Smooth muscle cell of trachea (primary cell): ENCODE results near the gene CCDC12. TPM values are rescaled to one million over a fixed set of nuclear protein-coding genes. Genes with fewer than 3 reads are reported as not detected.

Experiments used
- total RNA-seq: library from RNA; depleted of rRNA; stranded (reverse); fragments of >200 nt; gene quantifications from 2 replicates; pipeline ENCODE4 v1.2.1, GENCODE V29; 2014

The CCDC12 gene
- 17.2 and 26.2 TPM in 2 replicates for total RNA-seq

DNA sequence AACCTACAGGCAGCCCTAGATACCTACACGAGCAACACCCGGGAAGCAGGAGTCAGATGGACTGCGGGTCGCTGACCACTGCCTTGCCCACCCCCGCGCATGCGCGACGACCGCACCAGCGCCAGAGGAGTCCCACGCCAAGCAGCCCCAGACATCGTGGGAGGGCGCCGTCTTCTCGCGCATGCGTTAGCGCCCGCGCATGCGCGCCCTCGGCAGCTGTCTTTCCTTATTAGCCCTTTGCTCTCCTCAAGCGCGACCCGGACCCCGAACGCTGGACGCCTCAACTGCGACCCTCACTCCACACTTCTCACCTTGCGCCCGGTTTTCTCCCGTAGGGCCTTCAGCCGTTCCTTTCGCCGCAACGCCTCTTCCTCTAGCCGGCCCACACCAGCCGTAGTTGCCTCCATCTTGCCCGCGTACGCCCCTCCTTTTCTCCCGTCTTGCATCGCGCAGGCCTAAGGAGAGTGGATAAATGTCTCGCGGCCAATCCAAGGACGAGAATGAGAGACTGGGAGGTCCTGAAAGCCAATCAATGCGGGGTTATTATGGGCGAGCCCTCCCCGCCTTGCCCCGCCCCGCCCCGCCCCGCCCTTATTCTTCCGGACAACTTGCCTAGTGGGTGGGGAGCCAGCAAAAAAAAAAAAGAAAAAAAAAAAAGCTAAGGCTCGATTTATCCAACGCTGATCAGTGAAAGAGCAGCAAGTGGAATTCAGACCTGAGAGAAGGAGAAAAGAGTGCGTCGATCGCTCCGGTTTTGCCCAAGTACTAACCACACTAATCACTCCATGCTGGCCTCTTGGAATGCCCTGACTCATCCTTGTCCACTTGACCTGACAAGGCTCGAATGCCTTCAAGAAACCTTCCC, at the start of gene CCDC12:
Gene CCDC12, minus strand, starts transcription at position 420 of the 865 bp plus-strand sequence. Its CDS starts 13 bp downstream, at position 407.

GRCh38 chr3:46978985-46979944, 2.7 kb upstream of the CCDC12 start, which contains the start of gene NBEAL2:
Gene NBEAL2 (plus strand): TSS chr3:46979666. CDS start chr3:46979862, 196 bp downstream.

GRCh38 chr3:46877406-46878125, 99.0 kb downstream of the CCDC12 start, which contains the start of gene PTH1R:
Gene PTH1R (plus strand): TSS chr3:46877721. CDS start chr3:46883560, 5,839 bp downstream.

Other genes with a start within 250 kb of the CCDC12 start
- gene MYL3, start 113.3 kb downstream of the CCDC12 start, total RNA-seq: not detected in 2 replicates
- 0.66 TPM in 1 of 2 replicates, not detected in the other for gene PTH1R, start 99.0 kb downstream of the CCDC12 start, total RNA-seq
- 4.5 TPM in 2 replicates for gene NBEAL2, start 2.9 kb upstream of the CCDC12 start, total RNA-seq
- gene SETD2, start 187.4 kb upstream of the CCDC12 start, total RNA-seq: 25.1 and 36.7 TPM in 2 replicates